SK-N-SH (cell line): ENCODE results near the gene CUL9. TPM values are rescaled to one million over a fixed set of nuclear protein-coding genes. Genes with fewer than 3 reads are reported as not detected.

ENCODE experiments used
- CTCF ChIA-PET: fragments of 300-600, 350-600 bp; formaldehyde crosslinking; extraction: SDS; loops from one replicate; lab custom pipeline; 2021; lab: Yijun Ruan, JAX
- POLR2A ChIA-PET: fragments of 350-600 bp; sonication (Branson Sonifier 250); formaldehyde crosslinking; extraction: SDS; loops from one replicate; lab custom pipeline; 2020; ENCODE audit warnings: antibody characterized with exemption, inconsistent platforms; lab: Yijun Ruan, JAX
- DNase-seq: peaks from one replicate; pipeline ENCODE4 v3.0.0; 2012
- H2AFZ ChIP-seq: fragments of 200-600 bp; sonication (generic); 2 replicates; pipeline ENCODE4 v1.8.1; 2016; ENCODE audit warnings: antibody characterized with exemption, mild to moderate bottlenecking, low read depth
- H3F3A ChIP-seq: fragments of 200-600 bp; sonication (generic); replicated peaks from 2 replicates; pipeline ENCODE3; 2016; ENCODE audit warnings: antibody characterized with exemption, mild to moderate bottlenecking; ENCODE audit not compliant: insufficient read depth
- H3K27ac ChIP-seq, 2 experiments: fragments of 200-500 bp in 1 of 2; fragments of 200-600 bp in 1 of 2; sonication (Bioruptor generic) in 1 of 2; sonication (generic), shearing (Covaris generic) in 1 of 2; 2 replicates each; pipeline versions ENCODE4 v1.5.1 to v1.6.1; 2014 to 2016; ENCODE audit warnings: low read depth in 2 of 2, inconsistent platforms in 1 of 2, low read length in 1 of 2, mild to moderate bottlenecking in 1 of 2, mixed read lengths in 1 of 2
- H3K27me3 ChIP-seq: fragments of 200-600 bp; sonication (generic), shearing (Covaris generic); 2 replicates; pipeline ENCODE4 v1.6.1; 2016; ENCODE audit warnings: mixed run types; ENCODE audit not compliant: insufficient read depth
- H3K36me3 ChIP-seq, 2 experiments: fragments of 200-500 bp in 1 of 2; fragments of 200-600 bp in 1 of 2; sonication (Bioruptor generic) in 1 of 2; sonication (generic) in 1 of 2; replicated peaks in 1 of 2; 2 replicates each; pipeline versions ENCODE3 to v1.5.1; 2014 to 2016; ENCODE audit warnings: low read length in 1 of 2, mild to moderate bottlenecking in 1 of 2; ENCODE audit not compliant: insufficient read depth in 2 of 2, control insufficient read depth in 1 of 2
- H3K4me1 ChIP-seq, 2 experiments: fragments of 200-500 bp in 1 of 2; fragments of 200-600 bp in 1 of 2; sonication (Bioruptor generic) in 1 of 2; sonication (generic), shearing (Covaris generic) in 1 of 2; 2 replicates each; pipeline versions ENCODE4 v1.5.1 to v1.6.1; 2014 to 2016; ENCODE audit warnings: low read depth in 1 of 2, low read length in 1 of 2, mixed run types in 1 of 2; ENCODE audit not compliant: insufficient read depth in 2 of 2, control insufficient read depth in 1 of 2
- H3K4me2 ChIP-seq: fragments of 200-600 bp; sonication (generic), shearing (Covaris generic); 2 replicates; pipeline ENCODE4 v1.6.1; 2017; ENCODE audit warnings: mixed run types
- H3K4me3 ChIP-seq, 2 experiments: fragments of 200-500 bp in 1 of 2; fragments of 200-600 bp in 1 of 2; sonication (Bioruptor generic) in 1 of 2; sonication (generic), shearing (Covaris generic) in 1 of 2; 2 replicates each; pipeline versions ENCODE4 v1.5.1 to v1.8.1; 2014 to 2016; ENCODE audit warnings: low read depth in 2 of 2, inconsistent platforms in 1 of 2, low read length in 1 of 2, mild to moderate bottlenecking in 1 of 2, mixed read lengths in 1 of 2, moderate library complexity in 1 of 2
- H3K79me2 ChIP-seq: fragments of 200-600 bp; sonication (generic); 2 replicates; pipeline ENCODE4 v1.8.1; 2017; ENCODE audit warnings: mild to moderate bottlenecking; ENCODE audit not compliant: insufficient read depth
- H3K9ac ChIP-seq: fragments of 200-600 bp; sonication (generic); 2 replicates; pipeline ENCODE4 v1.6.1; 2017; ENCODE audit warnings: mixed run types
- H3K9me2 ChIP-seq: fragments of 200-600 bp; sonication (generic); 2 replicates; pipeline ENCODE4 v1.6.1; 2017; ENCODE audit warnings: mixed run types
- H3K9me3 ChIP-seq: fragments of 200-600 bp; sonication (generic); 2 replicates; pipeline ENCODE4 v1.6.1; 2017; ENCODE audit warnings: mixed run types, mild to moderate bottlenecking, moderate library complexity
- H4K20me1 ChIP-seq: fragments of 200-600 bp; sonication (generic); 2 replicates; pipeline ENCODE4 v1.6.1; 2017; ENCODE audit warnings: mild to moderate bottlenecking, mixed run types; ENCODE audit not compliant: insufficient read depth
- CHD2 ChIP-seq: fragments of 150-350 bp; IDR thresholded peaks from 2 replicates; pipeline ENCODE4 v1.6.1; 2018; ENCODE audit warnings: low read length; ENCODE audit not compliant: partially characterized antibody
- EP300 ChIP-seq, 2 experiments: IDR thresholded peaks; 2 replicates each; pipeline versions ENCODE4 v1.4.0 to v1.6.1; 2012; ENCODE audit warnings: borderline replicate concordance in 1 of 2, low read depth in 1 of 2, low read length in 1 of 2
- EZH2phosphoT487 ChIP-seq: fragments of 200-600 bp; sonication (generic); IDR thresholded peaks from 2 replicates; pipeline ENCODE4 v1.6.1; 2017; ENCODE audit warnings: low read depth, mixed run types, mild to moderate bottlenecking, antibody characterized with exemption, moderate library complexity, borderline replicate concordance
- FOSL2 ChIP-seq: IDR thresholded peaks from 2 replicates; pipeline ENCODE4 v1.4.0; 2012; ENCODE audit warnings: low read depth, mild to moderate bottlenecking, moderate library complexity, borderline replicate concordance
- FOXJ3 ChIP-seq: sonication (generic); formaldehyde crosslinking; IDR thresholded peaks from 2 replicates; pipeline ENCODE4 v1.5.1; 2020; ENCODE audit warnings: mild to moderate bottlenecking, missing genetic modification reagents
- GABPA ChIP-seq: IDR thresholded peaks from 2 replicates; pipeline ENCODE4 v1.4.0; 2012; ENCODE audit warnings: low read depth, mild to moderate bottlenecking
- GATA2 ChIP-seq: sonication (generic); formaldehyde crosslinking; IDR thresholded peaks from 2 replicates; pipeline ENCODE4 v1.5.0; 2020; ENCODE audit warnings: mild to moderate bottlenecking, missing genetic modification reagents
- JUND ChIP-seq: IDR thresholded peaks from 2 replicates; pipeline ENCODE4 v1.4.0; 2012
- NRF1 ChIP-seq: IDR thresholded peaks from 2 replicates; pipeline ENCODE4 v1.6.1; 2012; ENCODE audit warnings: low read depth, mild to moderate bottlenecking, low read length
- POLR2AphosphoS5 ChIP-seq: IDR thresholded peaks from 2 replicates; pipeline ENCODE4 v1.6.1; 2012; ENCODE audit warnings: low read depth, low read length
- RAD21 ChIP-seq: IDR thresholded peaks from 2 replicates; pipeline ENCODE4 v1.6.1; 2012; ENCODE audit warnings: mild to moderate bottlenecking, low read length
- SIN3A ChIP-seq: IDR thresholded peaks from 2 replicates; pipeline ENCODE4 v1.6.1; 2012; ENCODE audit warnings: low read depth, mild to moderate bottlenecking, low read length, moderate library complexity, borderline replicate concordance
- SMC3 ChIP-seq: IDR thresholded peaks from 2 replicates; pipeline ENCODE4 v1.6.1; 2012; ENCODE audit warnings: low read depth, low read length, improper control_type of control experiment
- TCF12 ChIP-seq: IDR thresholded peaks from 2 replicates; pipeline ENCODE4 v1.4.0; 2012
- TEAD4 ChIP-seq: IDR thresholded peaks from 2 replicates; pipeline ENCODE4 v1.4.0; 2012; ENCODE audit warnings: mild to moderate bottlenecking, borderline replicate concordance; ENCODE audit not compliant: insufficient read depth
- USF1 ChIP-seq: IDR thresholded peaks from 2 replicates; pipeline ENCODE4 v1.4.0; 2012; ENCODE audit warnings: low read depth, borderline replicate concordance
- YY1 ChIP-seq: IDR thresholded peaks from 2 replicates; pipeline ENCODE4 v1.4.0; 2012; ENCODE audit warnings: low read depth, mild to moderate bottlenecking
- ZBTB33 ChIP-seq: IDR thresholded peaks from 2 replicates; pipeline ENCODE4 v1.4.0; 2012; ENCODE audit warnings: low read depth, borderline replicate concordance
- WGBS: methylation state at CpG from one replicate; pipeline ENCODE4 v1.1.6; 2017; ENCODE audit warnings: low lambda C conversion rate; 5-methylcytosine and 5-hydroxymethylcytosine counted together
- polyA plus RNA-seq, 3 experiments: library from polyadenylated mRNA; depleted of rRNA; stranded (reverse); fragments of >200 nt; gene quantifications; 2 replicates each; pipeline ENCODE4 v1.2.3, GENCODE V29; 2012
- TF ChIP-seq, protein P1 (sequence below): IDR thresholded peaks from 2 replicates; pipeline ENCODE4 v1.4.0; 2012; ENCODE audit warnings: low read depth
- TF ChIP-seq, protein P2 (sequence below): fragments of 200-600 bp; sonication (generic); IDR thresholded peaks from 2 replicates; pipeline ENCODE4 v1.6.1; 2017; ENCODE audit warnings: antibody characterized with exemption, mild to moderate bottlenecking, moderate library complexity
- TF ChIP-seq, protein P3 (sequence below): IDR thresholded peaks from 2 replicates; pipeline ENCODE4; 2012

The CUL9 gene
- polyA plus RNA-seq, 1 of the 3 experiments (the other 2 are of a cell fraction), result 37.7 TPM

- DNase-seq, result no peak
- Histone ChIP-seq H3K27me3 (no peaks in the 10 kb centered on the region), H3K79me2 (no peaks in the 10 kb centered on the region)
These were observed 37.1 kb downstream of the CUL9 start for GRCh38 chr6:43219119-43219518.

GRCh38 chr6:43219814-43220213 lies 37.8 kb downstream of the CUL9 start:
- H3K4me1 ChIP-seq, result peaks cover 0 to 5% of the 10 kb centered on the region in 2 experiments; a peak in 1 of 4 replicates
- H2AFZ ChIP-seq, result no peak overlapping the region
- POLR2A ChIA-PET, result no interaction called here
- TF ChIP-seq ZBTB33, result no peak
- TF ChIP-seq NRF1, result no peak
- TF ChIP-seq FOSL2, result no peak
- no peak for TF ChIP-seq USF1
- TF ChIP-seq TEAD4, result no peak
- TF ChIP-seq CHD2, result no peak
- TF ChIP-seq, protein P1, sequence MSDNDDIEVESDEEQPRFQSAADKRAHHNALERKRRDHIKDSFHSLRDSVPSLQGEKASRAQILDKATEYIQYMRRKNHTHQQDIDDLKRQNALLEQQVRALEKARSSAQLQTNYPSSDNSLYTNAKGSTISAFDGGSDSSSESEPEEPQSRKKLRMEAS, result no peak
- no peak for TF ChIP-seq TCF12
- no peak for TF ChIP-seq POLR2AphosphoS5
- no peak for TF ChIP-seq FOXJ3
- TF ChIP-seq YY1, result no peak
- no peak for TF ChIP-seq GATA2
- TF ChIP-seq, protein P2, sequence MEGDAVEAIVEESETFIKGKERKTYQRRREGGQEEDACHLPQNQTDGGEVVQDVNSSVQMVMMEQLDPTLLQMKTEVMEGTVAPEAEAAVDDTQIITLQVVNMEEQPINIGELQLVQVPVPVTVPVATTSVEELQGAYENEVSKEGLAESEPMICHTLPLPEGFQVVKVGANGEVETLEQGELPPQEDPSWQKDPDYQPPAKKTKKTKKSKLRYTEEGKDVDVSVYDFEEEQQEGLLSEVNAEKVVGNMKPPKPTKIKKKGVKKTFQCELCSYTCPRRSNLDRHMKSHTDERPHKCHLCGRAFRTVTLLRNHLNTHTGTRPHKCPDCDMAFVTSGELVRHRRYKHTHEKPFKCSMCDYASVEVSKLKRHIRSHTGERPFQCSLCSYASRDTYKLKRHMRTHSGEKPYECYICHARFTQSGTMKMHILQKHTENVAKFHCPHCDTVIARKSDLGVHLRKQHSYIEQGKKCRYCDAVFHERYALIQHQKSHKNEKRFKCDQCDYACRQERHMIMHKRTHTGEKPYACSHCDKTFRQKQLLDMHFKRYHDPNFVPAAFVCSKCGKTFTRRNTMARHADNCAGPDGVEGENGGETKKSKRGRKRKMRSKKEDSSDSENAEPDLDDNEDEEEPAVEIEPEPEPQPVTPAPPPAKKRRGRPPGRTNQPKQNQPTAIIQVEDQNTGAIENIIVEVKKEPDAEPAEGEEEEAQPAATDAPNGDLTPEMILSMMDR, result no peak
- TF ChIP-seq, protein P3, sequence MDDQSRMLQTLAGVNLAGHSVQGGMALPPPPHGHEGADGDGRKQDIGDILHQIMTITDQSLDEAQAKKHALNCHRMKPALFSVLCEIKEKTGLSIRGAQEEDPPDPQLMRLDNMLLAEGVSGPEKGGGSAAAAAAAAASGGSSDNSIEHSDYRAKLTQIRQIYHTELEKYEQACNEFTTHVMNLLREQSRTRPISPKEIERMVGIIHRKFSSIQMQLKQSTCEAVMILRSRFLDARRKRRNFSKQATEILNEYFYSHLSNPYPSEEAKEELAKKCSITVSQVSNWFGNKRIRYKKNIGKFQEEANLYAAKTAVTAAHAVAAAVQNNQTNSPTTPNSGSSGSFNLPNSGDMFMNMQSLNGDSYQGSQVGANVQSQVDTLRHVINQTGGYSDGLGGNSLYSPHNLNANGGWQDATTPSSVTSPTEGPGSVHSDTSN, result no peak
- no peaks in the 10 kb centered on the region for H4K20me1 ChIP-seq
- H3K79me2 ChIP-seq, result no peaks in the 10 kb centered on the region
- DNase-seq, result no peak
- WGBS, result 91% methylated on average over 7 of the region's 7 CpGs
- peaks cover 2% of the 10 kb centered on the region for H3F3A ChIP-seq
- H3K27ac ChIP-seq, result no peak overlapping the region
- H3K9me3 ChIP-seq, result no peaks in the 10 kb centered on the region
- CTCF ChIA-PET, result interaction anchor here (2.5 kb wide), 1 partner anchor 10 kb away, joined by 20 read pairs; the partner anchor contains the start of gene DNPH1
- H3K27me3 ChIP-seq, result no peaks in the 10 kb centered on the region
- H3K9ac ChIP-seq, result no peak overlapping the region
- no peaks in the 10 kb centered on the region for H3K9me2 ChIP-seq
- no peak overlapping the region for H3K4me3 ChIP-seq
- peaks cover 10 to 52% of the 10 kb centered on the region in 2 experiments for H3K36me3 ChIP-seq
- H3K4me2 ChIP-seq, result no peak overlapping the region

More at GRCh38 chr6:43219119-43219518, 37.1 kb downstream of the CUL9 start:
- H3K9me3 ChIP-seq, result no peaks in the 10 kb centered on the region
- POLR2A ChIA-PET, result interaction anchor here (0.5 kb wide), 1 partner anchor 37 kb away, joined by 3 read pairs; no protein-coding TSS in a partner anchor
- H3K4me2 ChIP-seq, result no peak overlapping the region
- TF ChIP-seq EP300 (IDR thresholded peaks at IDR 0.05; ENCODE audit: borderline replicate concordance in 1 of 2, low read depth in 1 of 2, low read length in 1 of 2) (no peak), RAD21 (no peak), SIN3A (no peak), JUND (no peak), TCF12 (no peak), SMC3 (no peak), POLR2AphosphoS5 (no peak), GABPA (no peak), EZH2phosphoT487 (no peak), FOSL2 (no peak), CHD2 (no peak)
- TF ChIP-seq, protein P1, result no peak
- TF ChIP-seq, all 33 proteins: peak for 0
- no peak overlapping the region for H3K4me3 ChIP-seq
- H3F3A ChIP-seq, result peaks cover 2% of the 10 kb centered on the region
- H3K9me2 ChIP-seq, result no peaks in the 10 kb centered on the region
- no peaks in the 10 kb centered on the region for H4K20me1 ChIP-seq
- 100% methylated on average over 3 of the region's 3 CpGs for WGBS
- H3K27ac ChIP-seq, result no peak overlapping the region
- H2AFZ ChIP-seq, result no peak overlapping the region
- peaks cover 10 to 49% of the 10 kb centered on the region in 2 experiments for H3K36me3 ChIP-seq
- H3K4me1 ChIP-seq, result peaks cover 0 to 5% of the 10 kb centered on the region in 2 experiments; a peak in 1 of 4 replicates
- CTCF ChIA-PET, result interaction anchor here (1.2 to 2.0 kb wide), 2 partner anchors 10 to 11 kb away, joined by 3 to 11 read pairs; partner anchors contain the start of gene DNPH1
- no peak overlapping the region for H3K9ac ChIP-seq
